Esophagus squamous epithelium (tissue), 5 donors: ENCODE measurements around the gene CTNNA1. TPM values are rescaled to one million over a fixed set of nuclear protein-coding genes. Genes with fewer than 3 reads are reported as not detected.
A peak's percentile ranks its signal among the peaks of the same experiment; 100 is the strongest.

Source experiments
- DNase-seq: peaks from one replicate; lab custom pipeline; 2025; lab: John Stamatoyannopoulos, UW
- H3K27ac ChIP-seq, 4 donors: fragments of 200-600 bp; sonication (generic); one replicate each; pipeline ENCODE4 v1.5.1; 2016 to 2019; ENCODE audit warnings: mild to moderate bottlenecking in 1 of 4
- H3K27me3 ChIP-seq, 4 donors: fragments of 200-600 bp; sonication (generic); 1 replicate in 3 of 4; 2 replicates in 1 of 4; pipeline versions ENCODE4 v1.5.1 to v1.6.0; 2017 to 2021; ENCODE audit warnings: antibody characterized with exemption in 1 of 4
- H3K36me3 ChIP-seq, 3 donors: fragments of 200-600 bp; sonication (generic); one replicate each; pipeline ENCODE4 v1.5.1; 2016 to 2019
- H3K4me1 ChIP-seq, 3 donors: fragments of 200-600 bp; sonication (generic); one replicate each; pipeline ENCODE4 v1.5.1; 2017 to 2019
- H3K4me3 ChIP-seq, 4 donors: fragments of 200-600 bp; sonication (generic); 1 replicate in 3 of 4; 2 replicates in 1 of 4; pipeline ENCODE4 v1.5.1; 2016 to 2019; ENCODE audit warnings: mild to moderate bottlenecking in 2 of 4, moderate library complexity in 1 of 4
- H3K9me3 ChIP-seq, 3 donors: fragments of 200-600 bp; sonication (generic); one replicate each; pipeline ENCODE4 v1.5.1; 2016 to 2019
- CTCF ChIP-seq, 6 experiments: fragments of 450-650 bp in 4 of 6; fragments of 200-600 bp in 2 of 6; sonication (generic) in 2 of 6; IDR thresholded peaks; one replicate each; pipeline ENCODE4 v1.5.1; 2016 to 2019; ENCODE audit warnings: antibody characterized with exemption in 6 of 6, mild to moderate bottlenecking in 4 of 6, moderate library complexity in 4 of 6
- POLR2A ChIP-seq, 4 donors: fragments of 450-650 bp; IDR thresholded peaks; one replicate each; pipeline ENCODE4 v1.6.1; 2017; ENCODE audit warnings: antibody characterized with exemption in 4 of 4, mild to moderate bottlenecking in 4 of 4, moderate library complexity in 3 of 4
- WGBS, 2 donors: methylation state at CpG; one replicate each; pipeline ENCODE4 v1.1.5; 2018; 5-methylcytosine and 5-hydroxymethylcytosine counted together
- intact Hi-C: fragments of 100-400 bp; cut with DNase I; formaldehyde crosslinking; loops from one replicate; pipeline ENCODE4 v1.15.0; 2022
- total RNA-seq, 4 donors: library from RNA; depleted of rRNA; stranded (reverse); fragments of >200 nt; gene quantifications; one replicate each; pipeline ENCODE4 v1.1.0, GENCODE V29; 2016
- donor health status: DM: yes; HTN: yes; CAD: no.

The CTNNA1 gene
- total RNA-seq, 4 donors from 2014 or later, result 293 to 393 (median 348) TPM

- H3K4me3 ChIP-seq, result no peak overlapping the region
- no peaks in the 10 kb centered on the region for H3K9me3 ChIP-seq
- H3K4me1 ChIP-seq, result peaks cover 3 to 28% (median 5%) of the 10 kb centered on the region in 3 donors
- no peak for DNase-seq
- H3K27me3 ChIP-seq, result no peaks in the 10 kb centered on the region
- TF ChIP-seq POLR2A (IDR thresholded peaks at IDR 0.05) (no peak), CTCF (IDR thresholded peaks at IDR 0.05) (no peak)
- 39 to 53% methylated on average over 2 of the region's 2 CpGs for WGBS, 2 donors
- intact Hi-C loops, result no loop called here
- no peaks in the 10 kb centered on the region for H3K36me3 ChIP-seq
- no peak overlapping the region for H3K27ac ChIP-seq
These were observed 33.4 kb upstream of the CTNNA1 start for GRCh38 chr5:138719811-138720210.

- intact Hi-C loops, result no loop called here
- Histone ChIP-seq H3K4me3 (no peak overlapping the region), H3K9me3 (no peaks in the 10 kb centered on the region), H3K4me1 (peaks cover 8 to 39% (median 12%) of the 10 kb centered on the region in 3 donors), H3K27ac (no peak overlapping the region), H3K27me3 (no peaks in the 10 kb centered on the region), H3K36me3 (no peaks in the 10 kb centered on the region)
- TF ChIP-seq CTCF (IDR thresholded peaks at IDR 0.05), result no peak
- no peak for TF ChIP-seq POLR2A (IDR thresholded peaks at IDR 0.05)
- DNase-seq, result no peak
- WGBS, 2 donors, result 69 to 72% methylated on average over 2 of the region's 2 CpGs
These were observed 32.4 kb upstream of the CTNNA1 start for GRCh38 chr5:138720840-138721239.

DNA sequence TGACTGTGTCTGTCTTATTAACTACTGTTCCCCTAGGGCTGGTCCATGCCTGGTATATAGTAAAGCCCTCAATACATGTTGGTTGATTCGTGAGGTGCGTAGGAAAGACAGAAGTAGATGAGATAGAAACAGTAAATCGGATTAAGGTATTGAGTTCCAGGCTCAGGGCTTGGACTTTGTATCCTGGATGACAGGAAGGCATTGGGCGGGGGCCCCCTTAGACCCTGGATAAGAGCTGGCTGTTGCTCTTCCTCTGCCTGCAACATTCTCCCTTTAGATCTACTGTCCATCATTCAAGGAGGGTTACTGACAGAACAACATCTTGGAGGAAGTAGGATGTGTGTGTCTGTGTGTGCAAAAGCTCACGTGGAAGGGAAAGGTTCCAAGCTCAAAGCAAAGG lies 31.2 kb upstream of the CTNNA1 start:
- Histone ChIP-seq H3K9me3 (no peaks in the 10 kb centered on the region), H3K36me3 (no peaks in the 10 kb centered on the region), H3K27ac (no peak overlapping the region), H3K4me1 (peaks cover 8 to 43% (median 17%) of the 10 kb centered on the region in 3 donors), H3K27me3 (no peaks in the 10 kb centered on the region), H3K4me3 (no peak overlapping the region)
- 83 to 86% methylated on average over 5 of the region's 5 CpGs for WGBS, 2 donors
- intact Hi-C loops, result no loop called here
- no peak for DNase-seq
- TF ChIP-seq POLR2A (IDR thresholded peaks at IDR 0.05), result no peak
- TF ChIP-seq CTCF (IDR thresholded peaks at IDR 0.05), result no peak

GRCh38 chr5:138722544-138723177 lies 30.6 kb upstream of the CTNNA1 start:
- intact Hi-C loops, result no loop called here
- no peaks in the 10 kb centered on the region for H3K36me3 ChIP-seq
- no peak for DNase-seq
- WGBS, 2 donors, result 69 to 73% methylated on average over 10 of the region's 10 CpGs
- H3K4me1 ChIP-seq, result peaks cover 8 to 49% (median 17%) of the 10 kb centered on the region in 3 donors
- no peak overlapping the region for H3K4me3 ChIP-seq
- H3K27ac ChIP-seq, result no peak overlapping the region
- no peaks in the 10 kb centered on the region for H3K27me3 ChIP-seq
- TF ChIP-seq CTCF (IDR thresholded peaks at IDR 0.05) (no peak), POLR2A (IDR thresholded peaks at IDR 0.05) (no peak)
- no peaks in the 10 kb centered on the region for H3K9me3 ChIP-seq

- Histone ChIP-seq H3K4me3 (no peak overlapping the region), H3K36me3 (no peaks in the 10 kb centered on the region), H3K27ac (peak overlapping the region; percentile 34 to 84 (median 54)), H3K4me1 (peaks cover 8 to 50% (median 17%) of the 10 kb centered on the region in 3 donors), H3K9me3 (no peaks in the 10 kb centered on the region), H3K27me3 (no peaks in the 10 kb centered on the region)
- DNase-seq, result no peak
- TF ChIP-seq CTCF (IDR thresholded peaks at IDR 0.05) (no peak), POLR2A (IDR thresholded peaks at IDR 0.05) (no peak)
- intact Hi-C loops, result no loop called here
- WGBS, 2 donors, result 33 to 58% methylated on average over 2 to 5 of the region's 5 CpGs
These were observed 28.6 kb upstream of the CTNNA1 start for GRCh38 chr5:138724470-138725146.
